CD4-positive, alpha-beta T cell treated with Interleukin-6 for 4 hours (primary cell): Measurements from ENCODE around the gene ZNF524.

Experiments
- DNase-seq: peaks from one replicate; pipeline ENCODE4 v3.0.0-alpha.2; 2020; ENCODE audit warnings: mixed read lengths

ZNF524 gene

GRCh38 chr19:55621673-55622231 is 21.7 kb downstream of the ZNF524 start:
- no peak for DNase-seq

- DNase-seq = no peak
Observed at GRCh38 chr19:55622242-55622969, 22.3 kb downstream of the ZNF524 start.

GRCh38 chr19:55623130-55623529 is 23.0 kb downstream of the ZNF524 start:
- no peak for DNase-seq

- DNase-seq = no peak
Observed at GRCh38 chr19:55623561-55623960, 23.5 kb downstream of the ZNF524 start.

GRCh38 chr19:55624109-55625003 is 24.3 kb downstream of the ZNF524 start, which contains the start of gene ZNF784:
TSS of gene ZNF784 (minus strand) at chr19:55624566. CDS start at chr19:55624561, 5 bp downstream.
- DNase-seq = peak; percentile 92

- no peak for DNase-seq
Observed at GRCh38 chr19:55625004-55625326, 24.9 kb downstream of the ZNF524 start.

- DNase-seq = peak; percentile 72
Observed at GRCh38 chr19:55626350-55626749, 26.3 kb downstream of the ZNF524 start.

GRCh38 chr19:55632463-55632834 is 32.4 kb downstream of the ZNF524 start:
- peak; percentile 93 for DNase-seq

- DNase-seq = no peak
Observed at GRCh38 chr19:55633861-55634260, 33.8 kb downstream of the ZNF524 start.

GRCh38 chr19:55635334-55635717 is 35.2 kb downstream of the ZNF524 start:
- no peak for DNase-seq

- no peak for DNase-seq
Observed at GRCh38 chr19:55635856-55636440, 35.9 kb downstream of the ZNF524 start.

GRCh38 chr19:55636723-55637122 is 36.6 kb downstream of the ZNF524 start:
- no peak for DNase-seq

GRCh38 chr19:55637534-55637933 is 37.4 kb downstream of the ZNF524 start:
- DNase-seq = no peak

- DNase-seq = peak; percentile 63
Observed at GRCh38 chr19:55638864-55639359, 38.8 kb downstream of the ZNF524 start.

- peak; percentile 82 for DNase-seq
Observed at GRCh38 chr19:55640043-55640576, 40.0 kb downstream of the ZNF524 start.

- DNase-seq = peak; percentile 64
Observed at GRCh38 chr19:55640577-55641425, 40.7 kb downstream of the ZNF524 start, which contains the start of gene ZNF580. TSS of gene ZNF580 (plus strand) at chr19:55641002. CDS start at chr19:55642509, 1,507 bp downstream.

GRCh38 chr19:55641426-55642152 is 41.5 kb downstream of the ZNF524 start:
- DNase-seq = peak; percentile 37

- peak; percentile 44 for DNase-seq
Observed at GRCh38 chr19:55642153-55643002, 42.3 kb downstream of the ZNF524 start.

GRCh38 chr19:55643003-55643886 is 43.2 kb downstream of the ZNF524 start, which contains the start of gene ZNF581:
TSS of gene ZNF581 (plus strand) at chr19:55643649. CDS start at chr19:55644572, 923 bp downstream.
- DNase-seq = peak; percentile 84
